IPS DF 6.9 (cell line): ENCODE measurements around the gene PNPLA1.

Experiments
- DNase-seq: peaks from one replicate; pipeline ENCODE4 v3.0.0-alpha.2; 2013; ENCODE audit warnings: low read depth, low spot score
- H3K27ac ChIP-seq: one replicate; pipeline ENCODE4 v1.5.1; 2013; ENCODE audit warnings: low read length, control low read depth
- H3K27me3 ChIP-seq: 2 replicates; pipeline ENCODE4 v1.6.1; 2013; ENCODE audit warnings: mild to moderate bottlenecking, low read length; ENCODE audit not compliant: control insufficient read depth, insufficient read depth
- H3K36me3 ChIP-seq: 2 replicates; pipeline ENCODE4 v1.6.1; 2013; ENCODE audit warnings: low read length; ENCODE audit not compliant: control insufficient read depth, insufficient read depth
- H3K4me1 ChIP-seq: 2 replicates; pipeline ENCODE4 v1.6.1; 2013; ENCODE audit warnings: low read length; ENCODE audit not compliant: control insufficient read depth, insufficient read depth
- H3K4me3 ChIP-seq: 2 replicates; pipeline ENCODE4 v1.5.1; 2013; ENCODE audit warnings: mild to moderate bottlenecking, low read length
- H3K9me3 ChIP-seq: 2 replicates; pipeline ENCODE4 v1.6.1; 2013; ENCODE audit warnings: low read length, inconsistent platforms; ENCODE audit not compliant: control insufficient read depth, insufficient read depth
- WGBS: extraction: QIAGEN DNeasy Blood & Tissue Kit; methylation state at CpG from one replicate; pipeline ENCODE4 v1.1.7; 2013; ENCODE audit warnings: mixed read lengths, missing lambda C conversion rate; ENCODE audit not compliant: insufficient read length, insufficient coverage; 5-methylcytosine and 5-hydroxymethylcytosine counted together

The PNPLA1 gene

GRCh38 chr6:36232172-36232571, 37.7 kb upstream of the PNPLA1 start:
- Histone ChIP-seq H3K4me1 (no peaks in the 10 kb centered on the region), H3K9me3 (no peaks in the 10 kb centered on the region), H3K36me3 (peaks cover 18% of the 10 kb centered on the region)

GRCh38 chr6:36235309-36235708, 34.6 kb upstream of the PNPLA1 start:
- H3K4me1 ChIP-seq: no peaks in the 10 kb centered on the region
- H3K27ac ChIP-seq: no peak overlapping the region
- no peak overlapping the region for H3K4me3 ChIP-seq
- H3K36me3 ChIP-seq: peaks cover 6% of the 10 kb centered on the region
- no peaks in the 10 kb centered on the region for H3K27me3 ChIP-seq
- DNase-seq: no peak
- WGBS: no CpG with 5 or more reads among the region's 3 CpGs
- H3K9me3 ChIP-seq: no peaks in the 10 kb centered on the region

More at GRCh38 chr6:36232172-36232571, 37.7 kb upstream of the PNPLA1 start:
- no peaks in the 10 kb centered on the region for H3K27me3 ChIP-seq
- DNase-seq: no peak
- no CpG with 5 or more reads among the region's 4 CpGs for WGBS
- no peak overlapping the region for H3K4me3 ChIP-seq
- no peak overlapping the region for H3K27ac ChIP-seq

GRCh38 chr6:36235862-36236261, 34.0 kb upstream of the PNPLA1 start:
- no peaks in the 10 kb centered on the region for H3K9me3 ChIP-seq
- H3K27ac ChIP-seq: no peak overlapping the region
- no peak overlapping the region for H3K4me3 ChIP-seq
- H3K4me1 ChIP-seq: no peaks in the 10 kb centered on the region
- 0 out of 2 replicates have a peak, but pooled peaks cover 3% of the 10 kb centered on the region for H3K36me3 ChIP-seq
- no peaks in the 10 kb centered on the region for H3K27me3 ChIP-seq
- DNase-seq: no peak
- no CpG with 5 or more reads among the region's 17 CpGs for whole genome bisulfite sequencing

- peaks cover 4% of the 10 kb centered on the region; the same call in 1 of the 2 replicates for H3K4me1 ChIP-seq
- no peak overlapping the region for H3K27ac ChIP-seq
- no peak overlapping the region for H3K4me3 ChIP-seq
- WGBS: no CpG with 5 or more reads among the region's 5 CpGs
- H3K27me3 ChIP-seq: no peaks in the 10 kb centered on the region
- no peaks in the 10 kb centered on the region for H3K9me3 ChIP-seq
- no peaks in the 10 kb centered on the region for H3K36me3 ChIP-seq
- DNase-seq: no peak
These were observed 30.1 kb upstream of the PNPLA1 start for GRCh38 chr6:36239774-36240173.

GRCh38 chr6:36241728-36242127, 28.1 kb upstream of the PNPLA1 start:
- Histone ChIP-seq H3K27ac (no peak overlapping the region), H3K4me3 (no peak overlapping the region), H3K9me3 (no peaks in the 10 kb centered on the region), H3K36me3 (no peaks in the 10 kb centered on the region), H3K4me1 (peaks cover 7% of the 10 kb centered on the region; the same call in 1 of the 2 replicates), H3K27me3 (no peaks in the 10 kb centered on the region)
- WGBS: no CpG with 5 or more reads among the region's 10 CpGs
- DNase-seq: no peak

- Histone ChIP-seq H3K4me1 (peaks cover 7% of the 10 kb centered on the region; the same call in 1 of the 2 replicates), H3K4me3 (no peak overlapping the region), H3K9me3 (no peaks in the 10 kb centered on the region), H3K27me3 (no peaks in the 10 kb centered on the region), H3K36me3 (no peaks in the 10 kb centered on the region), H3K27ac (no peak overlapping the region)
- no peak for DNase-seq
- WGBS: no CpG with 5 or more reads among the region's 5 CpGs
These were observed 27.7 kb upstream of the PNPLA1 start for GRCh38 chr6:36242161-36242560.

- WGBS: no CpG with 5 or more reads among the region's 4 CpGs
- no peak for DNase-seq
- no peaks in the 10 kb centered on the region for H3K9me3 ChIP-seq
- no peaks in the 10 kb centered on the region for H3K27me3 ChIP-seq
- no peak overlapping the region for H3K27ac ChIP-seq
- H3K36me3 ChIP-seq: no peaks in the 10 kb centered on the region
- H3K4me3 ChIP-seq: no peak overlapping the region
- peaks cover 7% of the 10 kb centered on the region; the same call in 1 of the 2 replicates for H3K4me1 ChIP-seq
These were observed 27.2 kb upstream of the PNPLA1 start for GRCh38 chr6:36242626-36243025.

- Histone ChIP-seq H3K27me3 (no peaks in the 10 kb centered on the region), H3K4me3 (no peak overlapping the region), H3K27ac (no peak overlapping the region), H3K4me1 (peaks cover 7% of the 10 kb centered on the region; the same call in 1 of the 2 replicates), H3K9me3 (no peaks in the 10 kb centered on the region), H3K36me3 (no peaks in the 10 kb centered on the region)
- no CpG with 5 or more reads among the region's 3 CpGs for WGBS
- no peak for DNase-seq
These were observed 26.2 kb upstream of the PNPLA1 start for GRCh38 chr6:36243562-36244212.

- Histone ChIP-seq H3K4me3 (no peak overlapping the region), H3K27me3 (no peaks in the 10 kb centered on the region), H3K4me1 (peaks cover 7% of the 10 kb centered on the region; the same call in 1 of the 2 replicates), H3K36me3 (no peaks in the 10 kb centered on the region), H3K9me3 (no peaks in the 10 kb centered on the region), H3K27ac (no peak overlapping the region)
- peak; percentile 41 for DNase-seq
- no CpG with 5 or more reads among the region's 8 CpGs for WGBS
These were observed 25.1 kb upstream of the PNPLA1 start for GRCh38 chr6:36244641-36245280.

- WGBS: no CpG with 5 or more reads among the region's 8 CpGs
These were observed 24.2 kb upstream of the PNPLA1 start for GRCh38 chr6:36245572-36246061.

More at GRCh38 chr6:36245572-36246061, 24.2 kb upstream of the PNPLA1 start:
- DNase-seq: peak; percentile 35
- H3K36me3 ChIP-seq: no peaks in the 10 kb centered on the region
- H3K9me3 ChIP-seq: no peaks in the 10 kb centered on the region
- H3K4me1 ChIP-seq: peaks cover 7% of the 10 kb centered on the region; the same call in 1 of the 2 replicates
- no peak overlapping the region for H3K4me3 ChIP-seq
- H3K27me3 ChIP-seq: no peaks in the 10 kb centered on the region
- H3K27ac ChIP-seq: no peak overlapping the region
